ENCODE results near the gene MS4A10. TPM values are rescaled to one million over a fixed set of nuclear protein-coding genes. Genes with fewer than 3 reads are reported as not detected.

Gene MS4A10
- total RNA-seq, result not detected in 2 replicates

GRCh38 chr11:60785136-60785535, at the start of gene MS4A10:
TSS of gene MS4A10 (plus strand) at chr11:60785333. CDS start at chr11:60790336, 5,003 bp downstream.

GRCh38 chr11:60756307-60757032, 28.7 kb upstream of the MS4A10 start, which contains the start of gene MS4A15:
TSS of gene MS4A15 (plus strand) at chr11:60756867. CDS start at chr11:60763734, 6,867 bp downstream.

GRCh38 chr11:60841797-60842667, 56.9 kb downstream of the MS4A10 start, which contains the start of gene CCDC86:
TSS of gene CCDC86 (plus strand) at chr11:60842113. CDS start at chr11:60842125, 12 bp downstream.

Other genes with a start within 250 kb of the MS4A10 start
- gene MS4A8, start 85.7 kb upstream of the MS4A10 start, total RNA-seq, result not detected in 2 replicates
- gene MS4A18, start 60.6 kb upstream of the MS4A10 start, total RNA-seq, result not detected in 2 replicates
- gene MS4A15, start 28.5 kb upstream of the MS4A10 start, total RNA-seq, result not detected in 2 replicates
- gene CCDC86, start 56.8 kb downstream of the MS4A10 start, total RNA-seq, result 14.2 and 37.5 TPM in 2 replicates
- gene PTGDR2, start 70.6 kb downstream of the MS4A10 start, total RNA-seq, result under 0.01 TPM in 2 replicates
- 0.14 TPM in 1 of 2 replicates, not detected in the other for gene ZP1, start 82.2 kb downstream of the MS4A10 start, total RNA-seq
- 60.4 and 108 TPM in 2 replicates for gene PRPF19, start 121.3 kb downstream of the MS4A10 start, total RNA-seq
- gene TMEM109, start 128.8 kb downstream of the MS4A10 start, total RNA-seq, result 18.8 and 37.8 TPM in 2 replicates
- gene TMEM132A, start 139.1 kb downstream of the MS4A10 start, total RNA-seq, result 113 and 158 TPM in 2 replicates
- gene SLC15A3, start 166.8 kb downstream of the MS4A10 start, total RNA-seq, result 13.2 and 18.4 TPM in 2 replicates
- gene CD6, start 186.3 kb downstream of the MS4A10 start, total RNA-seq, result not detected in 2 replicates